Smooth muscle cell (in vitro differentiated cells): ENCODE measurements around the gene ARFRP1. TPM values are rescaled to one million over a fixed set of nuclear protein-coding genes. Genes with fewer than 3 reads are reported as not detected.

ENCODE experiments used
- DNase-seq: peaks from one replicate; lab custom pipeline; 2025; ENCODE audit not compliant: unreplicated experiment; lab: John Stamatoyannopoulos, UW
- H2AFZ ChIP-seq: fragments of 200-600 bp; sonication (generic); 2 replicates; pipeline ENCODE4 v1.6.0; 2016; ENCODE audit warnings: antibody characterized with exemption, low read depth, mild to moderate bottlenecking
- H3F3A ChIP-seq: fragments of 200-600 bp; sonication (generic); 2 replicates; pipeline ENCODE4 v1.6.0; 2017; ENCODE audit warnings: antibody characterized with exemption, low read depth
- H3K27ac ChIP-seq: fragments of 200-600 bp; sonication (generic); 2 replicates; pipeline ENCODE4 v1.5.1; 2016; ENCODE audit warnings: low read depth, mild to moderate bottlenecking
- H3K27me3 ChIP-seq: fragments of 200-600 bp; sonication (generic); 2 replicates; pipeline ENCODE4 v1.6.1; 2016; ENCODE audit warnings: low read depth, mild to moderate bottlenecking
- H3K36me3 ChIP-seq: fragments of 200-600 bp; sonication (generic); 2 replicates; pipeline ENCODE4 v1.5.1; 2016; ENCODE audit warnings: low read depth
- H3K4me1 ChIP-seq: fragments of 200-600 bp; sonication (generic); 2 replicates; pipeline ENCODE4 v1.5.1; 2016; ENCODE audit warnings: low read depth
- H3K4me2 ChIP-seq: fragments of 200-600 bp; sonication (generic); 2 replicates; pipeline ENCODE4 v1.6.0; 2016; ENCODE audit warnings: mild to moderate bottlenecking
- H3K4me3 ChIP-seq: fragments of 200-600 bp; sonication (generic); 2 replicates; pipeline ENCODE4 v1.5.1; 2016; ENCODE audit warnings: mild to moderate bottlenecking
- H3K79me2 ChIP-seq: fragments of 200-600 bp; sonication (generic); 2 replicates; pipeline ENCODE4 v1.6.0; 2016; ENCODE audit warnings: low read depth, mild to moderate bottlenecking
- H3K9ac ChIP-seq: fragments of 200-600 bp; sonication (generic); 2 replicates; pipeline ENCODE4 v1.6.0; 2016; ENCODE audit warnings: low read depth
- H3K9me3 ChIP-seq: fragments of 200-600 bp; sonication (generic); replicated peaks from 2 replicates; pipeline ENCODE4 v1.5.1; 2016; ENCODE audit warnings: low read depth
- H4K20me1 ChIP-seq: fragments of 200-600 bp; sonication (generic); 2 replicates; pipeline ENCODE4 v1.6.0; 2016; ENCODE audit warnings: low read depth
- WGBS: methylation state at CpG from one replicate; pipeline ENCODE4 v1.1.7; 2016; ENCODE audit warnings: low lambda C conversion rate; 5-methylcytosine and 5-hydroxymethylcytosine counted together
- polyA plus RNA-seq: library from polyadenylated mRNA; unstranded; fragments of >200 nt; fragmentation: Nextera tagmentation; extraction: Ambion mirVana; gene quantifications from 2 replicates; pipeline ENCODE4 v1.2.1, GENCODE V29; 2016
- total RNA-seq: library from RNA; depleted of rRNA; stranded (reverse); fragments of >200 nt; gene quantifications from 2 replicates; pipeline ENCODE4 v1.2.3, GENCODE V29; 2014
- TF ChIP-seq, protein P1 (sequence below): fragments of 200-600 bp; sonication (generic); IDR thresholded peaks from 2 replicates; pipeline ENCODE4 v1.5.1; 2017; ENCODE audit warnings: borderline replicate concordance, mild to moderate bottlenecking, antibody characterized with exemption; ENCODE audit not compliant: insufficient read depth, poor library complexity, severe bottlenecking

The ARFRP1 gene
- total and polyA plus RNA-seq, 2 experiments from 2014 or later: 11.8 to 42.3 TPM

DNA sequence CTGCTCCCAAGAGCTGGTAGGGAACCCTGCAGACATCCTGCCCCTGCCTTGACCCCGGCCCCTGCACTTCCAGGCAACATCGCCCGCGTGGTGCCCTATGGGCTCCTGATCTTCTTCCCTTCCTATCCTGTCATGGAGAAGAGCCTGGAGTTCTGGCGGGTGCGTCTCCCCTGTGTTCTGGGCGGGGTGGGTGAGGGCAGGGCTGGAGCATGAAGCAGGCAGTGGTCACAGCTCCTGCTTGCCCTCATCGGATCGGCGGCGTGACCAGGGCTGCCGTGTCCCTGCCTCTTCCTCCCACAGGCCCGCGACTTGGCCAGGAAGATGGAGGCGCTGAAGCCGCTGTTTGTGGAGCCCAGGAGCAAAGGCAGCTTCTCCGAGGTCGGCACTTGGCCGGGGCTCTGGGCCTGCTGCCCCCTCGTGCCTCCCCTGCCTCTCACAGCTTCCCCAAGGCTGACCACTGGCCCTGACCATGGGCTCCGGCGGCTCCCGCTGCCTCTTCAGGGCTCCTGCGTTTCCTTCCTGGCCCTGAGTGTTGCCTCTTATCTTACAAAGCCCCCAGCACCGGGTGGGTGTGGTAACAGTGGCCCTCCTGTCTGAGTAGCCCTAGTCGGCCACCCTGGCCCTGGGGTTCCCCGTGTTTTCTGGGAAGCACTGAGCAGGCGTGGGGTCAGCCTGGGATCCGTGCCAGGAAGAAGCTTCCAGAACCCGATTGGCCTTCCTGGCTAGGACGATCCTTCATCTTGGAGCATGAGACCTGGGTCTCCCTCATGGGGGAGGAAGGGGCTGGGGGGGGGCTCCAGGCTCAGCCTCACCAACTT, 19.3 kb downstream of the ARFRP1 start:
- no peak for DNase-seq

DNA sequence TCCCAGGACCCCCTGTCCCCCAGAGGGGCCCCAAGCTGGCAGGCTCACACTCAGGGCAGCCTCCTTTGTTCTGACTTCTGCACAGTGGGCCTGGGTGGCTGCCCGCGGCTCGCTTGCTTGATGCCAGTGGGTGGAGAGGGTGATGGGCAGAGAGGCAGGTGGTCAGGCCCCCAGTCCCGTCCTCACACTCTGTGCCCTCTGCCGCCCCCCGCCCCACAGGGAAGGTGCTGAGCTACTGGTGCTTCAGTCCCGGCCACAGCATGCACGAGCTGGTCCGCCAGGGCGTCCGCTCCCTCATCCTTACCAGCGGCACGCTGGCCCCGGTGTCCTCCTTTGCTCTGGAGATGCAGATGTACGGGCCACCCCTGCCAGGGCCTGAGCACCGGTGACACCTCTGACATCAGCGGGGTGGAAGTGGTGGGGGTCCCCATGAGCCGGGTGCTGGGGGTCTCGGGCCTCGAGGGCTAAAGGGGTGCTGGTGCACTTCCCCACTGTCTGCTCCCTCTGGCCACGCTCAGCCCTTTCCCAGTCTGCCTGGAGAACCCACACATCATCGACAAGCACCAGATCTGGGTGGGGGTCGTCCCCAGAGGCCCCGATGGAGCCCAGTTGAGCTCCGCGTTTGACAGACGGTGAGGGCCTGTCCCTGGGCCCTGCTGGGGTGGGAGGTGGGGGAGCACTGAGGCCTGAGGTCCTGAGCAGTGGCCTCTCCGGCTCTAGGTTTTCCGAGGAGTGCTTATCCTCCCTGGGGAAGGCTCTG, 20.2 kb downstream of the ARFRP1 start:
- Histone ChIP-seq H3K27ac (no peak overlapping the region), H3K9ac (no peak overlapping the region), H3F3A (no peaks in the 10 kb centered on the region), H3K36me3 (no peaks in the 10 kb centered on the region), H3K4me2 (no peak overlapping the region), H3K4me3 (no peak overlapping the region), H4K20me1 (no peaks in the 10 kb centered on the region), H3K27me3 (no peaks in the 10 kb centered on the region), H3K4me1 (no peaks in the 10 kb centered on the region), H3K79me2 (no peaks in the 10 kb centered on the region), H2AFZ (no peak overlapping the region), H3K9me3 (no peaks in the 10 kb centered on the region)
- TF ChIP-seq, protein P1, sequence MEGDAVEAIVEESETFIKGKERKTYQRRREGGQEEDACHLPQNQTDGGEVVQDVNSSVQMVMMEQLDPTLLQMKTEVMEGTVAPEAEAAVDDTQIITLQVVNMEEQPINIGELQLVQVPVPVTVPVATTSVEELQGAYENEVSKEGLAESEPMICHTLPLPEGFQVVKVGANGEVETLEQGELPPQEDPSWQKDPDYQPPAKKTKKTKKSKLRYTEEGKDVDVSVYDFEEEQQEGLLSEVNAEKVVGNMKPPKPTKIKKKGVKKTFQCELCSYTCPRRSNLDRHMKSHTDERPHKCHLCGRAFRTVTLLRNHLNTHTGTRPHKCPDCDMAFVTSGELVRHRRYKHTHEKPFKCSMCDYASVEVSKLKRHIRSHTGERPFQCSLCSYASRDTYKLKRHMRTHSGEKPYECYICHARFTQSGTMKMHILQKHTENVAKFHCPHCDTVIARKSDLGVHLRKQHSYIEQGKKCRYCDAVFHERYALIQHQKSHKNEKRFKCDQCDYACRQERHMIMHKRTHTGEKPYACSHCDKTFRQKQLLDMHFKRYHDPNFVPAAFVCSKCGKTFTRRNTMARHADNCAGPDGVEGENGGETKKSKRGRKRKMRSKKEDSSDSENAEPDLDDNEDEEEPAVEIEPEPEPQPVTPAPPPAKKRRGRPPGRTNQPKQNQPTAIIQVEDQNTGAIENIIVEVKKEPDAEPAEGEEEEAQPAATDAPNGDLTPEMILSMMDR: no peak
- WGBS: 97% methylated on average over 28 of the region's 29 CpGs
- DNase-seq: no peak

More for the DNA sequence above, 19.3 kb downstream of the ARFRP1 start:
- Histone ChIP-seq H3K4me3 (no peak overlapping the region), H3K9ac (no peak overlapping the region), H4K20me1 (no peaks in the 10 kb centered on the region), H3K4me1 (no peaks in the 10 kb centered on the region), H3K4me2 (no peak overlapping the region), H3F3A (no peaks in the 10 kb centered on the region), H3K79me2 (no peaks in the 10 kb centered on the region), H3K27me3 (no peaks in the 10 kb centered on the region), H3K36me3 (no peaks in the 10 kb centered on the region), H2AFZ (no peak overlapping the region), H3K9me3 (no peaks in the 10 kb centered on the region), H3K27ac (no peak overlapping the region)
- TF ChIP-seq, protein P1: no peak
- 96% methylated on average over 31 of the region's 31 CpGs for WGBS

DNA sequence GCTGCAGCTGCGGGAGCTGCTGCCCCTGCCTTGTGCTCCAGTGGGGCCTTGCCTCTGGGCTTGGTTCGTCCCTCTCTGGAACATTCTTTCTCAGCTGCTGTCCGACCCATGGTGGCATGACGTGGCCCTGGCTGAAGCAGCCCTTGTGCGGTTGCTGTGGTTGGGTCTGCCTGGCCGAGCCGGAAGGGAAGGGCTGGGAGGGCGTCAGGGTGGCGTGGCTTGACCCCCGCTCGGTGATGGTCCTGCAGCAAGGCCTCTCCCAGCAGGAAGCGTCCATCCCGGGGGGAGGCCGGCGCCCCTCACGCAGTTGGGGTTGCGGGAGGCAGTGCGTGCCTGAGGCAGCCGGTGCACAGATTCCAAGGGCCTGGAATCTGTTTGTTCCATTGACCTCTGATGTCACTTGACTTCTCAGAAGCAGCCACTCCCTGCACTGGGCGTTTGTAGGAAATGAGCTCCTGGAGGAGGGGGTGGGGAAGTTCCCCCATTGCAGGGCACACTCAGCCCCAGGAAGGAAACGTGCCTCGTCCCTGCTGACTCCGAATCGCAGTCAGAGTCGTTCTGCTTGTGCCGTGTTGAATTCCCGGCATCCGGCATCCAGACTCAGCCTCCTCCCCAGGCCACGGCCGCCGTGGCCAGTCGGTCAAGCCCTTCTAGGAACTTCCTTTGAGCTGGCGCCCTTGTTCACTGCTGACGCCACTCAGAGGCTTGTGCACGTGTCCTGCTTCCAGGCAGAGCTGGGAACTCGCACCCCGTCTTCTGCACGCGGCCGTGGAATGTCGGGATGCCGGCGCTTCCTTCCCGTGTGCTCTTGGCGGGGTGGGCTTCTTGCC, 21.1 kb downstream of the ARFRP1 start:
- Histone ChIP-seq H3K4me2 (no peak overlapping the region), H3K9ac (no peak overlapping the region)
- 86% methylated on average over 44 of the region's 45 CpGs for WGBS

More for the DNA sequence above, 21.1 kb downstream of the ARFRP1 start:
- no peak overlapping the region for H3K27ac ChIP-seq
- no peak overlapping the region for H3K4me3 ChIP-seq
- no peak for DNase-seq
- H3K27me3 ChIP-seq: no peaks in the 10 kb centered on the region
- H2AFZ ChIP-seq: no peak overlapping the region
- H3K79me2 ChIP-seq: no peaks in the 10 kb centered on the region
- H4K20me1 ChIP-seq: no peaks in the 10 kb centered on the region
- H3K36me3 ChIP-seq: no peaks in the 10 kb centered on the region
- H3K4me1 ChIP-seq: no peaks in the 10 kb centered on the region
- TF ChIP-seq, protein P1: no peak
- no peaks in the 10 kb centered on the region for H3K9me3 ChIP-seq
- H3F3A ChIP-seq: peaks cover 6% of the 10 kb centered on the region
